NCI-H510A treated with DMSO at 0.1 percent for 48 hours (cell line): ENCODE results near the gene RGMA.
"Not testable (repeated sequence)": the region's sequence is repeated elsewhere in the genome, so short reads cannot be mapped to it uniquely, and the experiment has no call there.

Source experiments
- DNase-seq: peaks from one replicate; lab custom pipeline; 2025; lab: John Stamatoyannopoulos, UW

The RGMA gene

GRCh38 chr15:93048426-93048721 is 40.6 kb downstream of the RGMA start:
- no peak for DNase-seq

- no peak for DNase-seq
These were observed 41.2 kb downstream of the RGMA start for GRCh38 chr15:93047621-93048425.

- DNase-seq, result no peak
These were observed 42.3 kb downstream of the RGMA start for GRCh38 chr15:93046721-93047120.

DNA sequence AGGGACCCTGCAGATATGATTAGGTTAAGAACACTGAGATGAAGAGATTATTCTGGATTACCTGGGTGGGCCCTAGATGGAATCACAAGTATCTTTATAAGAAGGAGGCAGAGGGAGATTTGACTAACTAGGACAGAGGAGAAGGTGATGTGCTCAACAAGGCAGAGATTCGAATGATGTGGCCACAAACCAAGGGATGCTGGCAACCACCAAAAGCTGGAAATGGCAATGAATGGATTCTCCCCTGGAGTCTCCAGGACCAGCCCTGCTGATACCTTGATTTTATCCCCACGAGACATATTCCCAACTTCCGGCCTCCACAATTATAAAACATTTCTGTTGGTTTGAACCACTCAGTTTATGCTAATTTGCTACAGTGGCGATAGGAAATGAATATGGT is 42.9 kb downstream of the RGMA start:
- DNase-seq, result no peak

- no peak for DNase-seq
These were observed 43.7 kb downstream of the RGMA start for GRCh38 chr15:93045191-93045785.

DNA sequence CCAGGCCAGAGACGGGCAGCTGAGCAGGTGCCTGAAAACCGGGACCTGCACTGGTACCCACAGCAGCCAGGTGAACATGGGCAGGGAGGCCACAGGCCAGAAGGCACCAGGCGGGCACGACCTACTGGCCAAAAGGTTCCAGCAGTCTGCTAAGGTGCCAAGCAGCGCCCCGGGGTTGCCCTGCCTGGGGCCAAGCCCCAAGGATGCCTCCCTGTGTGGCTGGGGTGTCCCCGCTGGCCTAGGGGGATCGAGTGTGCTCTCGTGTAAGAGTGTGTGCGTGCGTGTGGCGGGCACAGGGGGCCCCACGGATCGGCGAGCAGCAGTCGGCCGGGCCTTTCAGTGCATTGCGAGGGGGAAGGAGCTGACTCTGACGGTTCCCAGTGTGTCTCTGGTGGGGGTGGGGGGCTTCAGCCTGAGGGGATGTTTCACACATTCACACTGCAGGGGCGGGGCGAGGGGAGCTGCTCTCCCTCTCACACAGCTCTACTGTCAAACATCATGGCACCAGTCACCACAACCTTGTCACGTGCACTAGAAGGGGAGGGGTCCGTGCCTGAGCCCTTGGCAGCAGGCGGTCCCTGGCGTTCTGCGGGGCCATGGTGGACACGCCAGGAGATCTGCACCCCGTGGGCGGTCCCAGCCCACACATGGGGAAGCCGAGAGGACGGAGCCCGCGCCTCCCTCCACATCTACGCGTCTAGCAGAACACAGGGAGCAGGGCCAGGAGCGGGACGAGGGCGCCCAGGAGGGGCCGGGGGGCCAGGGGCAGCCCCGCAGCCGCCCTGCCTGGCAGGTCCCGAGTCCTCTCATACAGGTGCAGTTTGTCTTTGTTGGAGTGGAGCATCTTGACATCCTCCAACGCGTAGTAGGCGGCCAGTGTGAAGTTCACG is 44.5 kb downstream of the RGMA start:
- DNase-seq, result no peak

DNA sequence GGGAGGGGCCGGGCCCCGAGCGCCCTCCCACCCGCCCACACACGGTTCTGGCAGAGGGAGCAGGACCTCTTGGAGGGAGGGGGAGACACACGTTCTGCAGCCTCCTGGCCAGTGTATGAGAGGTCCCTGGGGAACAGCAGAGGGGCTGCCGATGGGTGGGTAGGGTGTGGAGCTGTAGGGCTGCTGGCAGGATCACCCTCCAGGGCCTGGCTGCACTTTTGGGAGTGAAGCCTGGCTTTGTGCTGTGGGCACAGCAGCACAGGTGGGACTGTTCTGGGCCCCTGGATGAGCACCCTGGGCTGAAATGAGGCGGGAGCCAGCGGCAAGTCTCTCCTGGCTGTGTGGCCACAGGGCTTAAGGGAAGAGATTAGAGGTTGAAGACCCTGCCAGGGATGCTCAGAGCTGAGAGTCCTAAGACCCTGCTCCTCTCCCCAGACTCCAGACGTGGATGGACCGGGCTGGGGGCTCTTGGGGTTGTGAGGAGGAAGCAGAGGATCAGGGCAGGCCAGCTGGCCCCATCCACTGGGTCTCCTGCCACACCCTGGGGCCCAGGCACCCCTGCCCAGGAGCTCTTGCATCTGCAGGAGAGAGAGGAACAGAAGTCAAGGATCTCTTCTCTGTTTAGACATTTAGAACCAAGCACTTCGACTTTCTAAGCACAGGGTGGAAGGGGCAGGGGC is 45.2 kb downstream of the RGMA start:
- DNase-seq, result no peak

- no peak for DNase-seq
These were observed 46.2 kb downstream of the RGMA start for GRCh38 chr15:93042691-93043378.

GRCh38 chr15:93042211-93042610 is 46.8 kb downstream of the RGMA start:
- DNase-seq, result no peak

DNA sequence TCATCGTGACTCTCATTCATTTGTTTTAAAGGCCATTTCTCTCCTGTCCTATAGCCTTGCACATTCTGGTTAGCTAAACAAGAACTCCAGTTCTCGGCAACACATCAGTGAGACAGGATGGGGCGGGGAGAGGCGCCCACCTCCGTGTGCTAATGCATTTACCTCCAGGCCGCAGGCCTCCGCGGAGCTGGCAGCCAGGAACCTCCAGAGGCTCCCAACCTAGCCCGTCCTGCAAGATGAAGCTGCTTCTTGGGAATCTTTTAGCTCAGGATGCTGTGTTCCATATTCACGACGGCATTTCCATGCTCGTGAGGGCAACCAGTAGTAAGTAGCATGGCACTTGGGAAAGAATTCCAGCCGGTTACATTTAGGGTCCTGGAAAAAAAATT is 47.9 kb downstream of the RGMA start:
- no peak for DNase-seq

GRCh38 chr15:93040288-93041158 is 48.5 kb downstream of the RGMA start:
- DNase-seq, result no peak

- not testable (repeated sequence) for DNase-seq
These were observed 49.3 kb downstream of the RGMA start for GRCh38 chr15:93039562-93040287.

- DNase-seq, result no peak
These were observed 50.9 kb downstream of the RGMA start for GRCh38 chr15:93037820-93038705.

GRCh38 chr15:93036951-93037819 is 51.8 kb downstream of the RGMA start:
- no peak for DNase-seq

GRCh38 chr15:93035953-93036810 is 52.8 kb downstream of the RGMA start:
- peak; percentile 16 for DNase-seq

DNA sequence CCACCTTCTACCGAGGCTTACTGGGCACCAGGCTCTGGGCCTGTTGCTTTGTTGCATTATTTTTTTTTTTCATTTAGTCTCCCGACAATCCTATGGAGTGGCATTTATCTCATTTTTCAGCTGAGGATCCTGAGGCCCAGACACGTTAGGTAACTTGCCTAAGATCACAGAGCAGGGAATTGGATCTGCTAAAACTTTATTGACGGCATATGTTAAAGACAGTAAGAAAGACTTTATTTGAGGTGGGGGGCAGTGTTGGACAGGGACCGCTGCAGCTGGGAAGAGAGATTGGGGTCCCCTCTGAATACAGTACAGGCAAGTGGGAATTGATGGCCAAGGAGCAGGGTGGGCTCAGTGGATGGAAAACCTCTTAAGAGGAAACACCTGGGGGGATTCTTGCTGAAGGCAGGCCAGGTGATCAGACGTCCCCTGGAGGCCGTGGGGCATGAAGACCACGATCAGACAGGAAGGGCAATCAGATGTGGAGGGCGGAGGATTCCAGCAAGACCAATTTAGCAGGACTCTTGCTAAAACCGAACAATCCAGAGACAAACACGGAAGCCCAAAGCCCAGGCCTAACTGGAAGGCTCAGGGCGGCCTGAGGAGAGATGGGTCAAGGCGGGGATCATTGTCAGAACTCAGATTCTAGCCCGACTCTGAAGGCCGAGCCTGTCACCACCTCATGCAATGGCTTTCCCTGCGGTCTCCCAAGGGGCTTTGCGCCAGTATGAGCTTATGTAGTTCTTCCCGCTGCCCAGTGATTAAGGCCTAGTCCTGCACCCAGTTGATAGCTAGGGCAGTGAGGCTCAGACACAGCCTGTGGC is 53.7 kb downstream of the RGMA start:
- DNase-seq, result no peak
